GM19468 (cell line): ENCODE data around the gene DPM2.

Experiments
- ATAC-seq: cut with Tn5 transposase; IDR thresholded peaks from one replicate; pipeline ENCODE4 v1.9.1; 2021; ENCODE audit warnings: mild to moderate bottlenecking, moderate library complexity, moderate number of reproducible peaks; ENCODE audit not compliant: unreplicated experiment; ENCODE audit errors: extremely low read depth

DPM2 gene

DNA sequence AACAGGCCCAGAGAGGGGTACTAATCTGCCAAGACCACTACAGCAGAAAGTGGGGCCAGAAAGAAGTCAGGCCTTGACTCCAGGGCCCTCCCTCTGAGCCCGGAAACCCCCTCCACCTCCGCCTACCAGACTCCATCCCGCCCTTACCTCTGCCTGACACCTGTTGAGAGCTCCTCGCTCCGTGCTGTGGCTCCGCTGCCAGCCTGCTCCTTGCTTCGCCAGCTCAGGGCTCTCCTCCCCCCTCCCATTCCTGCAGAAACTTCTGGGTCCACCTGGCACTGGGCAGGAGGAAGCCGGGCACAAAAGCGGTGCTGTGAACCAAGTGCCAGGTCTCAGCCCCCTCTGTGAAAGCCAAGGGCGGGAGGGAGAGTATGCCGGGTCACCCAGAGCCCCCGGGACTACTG, 31.9 kb downstream of the DPM2 start:
- no peak for ATAC-seq

- ATAC-seq: no peak
Measured at GRCh38 chr9:127905004-127905728, 32.5 kb downstream of the DPM2 start.

- ATAC-seq: no peak
Measured at GRCh38 chr9:127904561-127905003, 33.1 kb downstream of the DPM2 start.

DNA sequence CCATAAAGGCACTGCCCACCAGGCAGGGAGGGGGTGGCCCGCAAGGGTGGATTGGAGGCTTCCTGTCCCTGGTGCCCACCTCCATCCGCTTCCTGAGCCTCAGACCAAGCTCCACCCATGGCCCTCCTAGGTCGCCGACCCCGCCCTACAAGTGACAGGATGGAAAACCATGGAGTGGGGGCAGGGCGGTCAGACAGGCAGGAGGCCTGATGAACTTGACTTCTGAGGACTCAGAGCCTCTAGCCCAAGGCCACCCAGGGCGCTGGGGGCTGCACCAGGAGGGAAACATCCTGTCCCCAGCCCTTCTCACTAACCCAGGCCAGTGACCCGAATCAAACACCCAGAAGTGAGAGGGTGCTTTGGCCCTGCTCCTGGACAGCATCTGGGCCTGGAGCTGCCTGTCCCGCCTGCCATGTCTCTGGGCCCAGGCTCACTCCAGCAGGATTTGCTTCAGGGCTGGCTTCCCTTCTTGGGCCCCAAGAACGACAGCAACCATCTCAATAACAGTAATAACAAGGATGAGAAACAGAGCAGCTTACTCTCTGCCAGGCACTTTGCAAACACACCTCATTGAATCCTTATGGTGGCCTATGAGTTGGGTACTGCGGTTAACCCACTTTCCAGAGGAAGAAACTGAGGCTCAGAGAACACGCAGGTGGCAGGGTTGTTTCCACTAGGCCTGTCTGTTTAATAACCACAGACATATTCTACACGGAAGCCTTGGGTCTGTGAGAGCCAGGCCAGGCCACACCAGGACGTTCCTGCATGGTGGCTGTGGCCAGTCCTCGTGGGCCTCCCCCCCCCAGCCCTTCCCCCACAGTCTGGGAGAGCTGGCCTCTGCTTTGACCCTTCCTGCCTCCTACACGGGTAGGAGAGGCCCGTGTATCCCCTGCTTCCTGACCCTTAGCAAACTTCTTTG, 33.8 kb downstream of the DPM2 start:
- ATAC-seq: no peak

- no peak for ATAC-seq
Measured at GRCh38 chr9:127899128-127899943, 38.3 kb downstream of the DPM2 start, which contains the start of gene ST6GALNAC6. TSS of gene ST6GALNAC6 (minus strand) at chr9:127899603. CDS start at chr9:127897981, 1,622 bp downstream.

DNA sequence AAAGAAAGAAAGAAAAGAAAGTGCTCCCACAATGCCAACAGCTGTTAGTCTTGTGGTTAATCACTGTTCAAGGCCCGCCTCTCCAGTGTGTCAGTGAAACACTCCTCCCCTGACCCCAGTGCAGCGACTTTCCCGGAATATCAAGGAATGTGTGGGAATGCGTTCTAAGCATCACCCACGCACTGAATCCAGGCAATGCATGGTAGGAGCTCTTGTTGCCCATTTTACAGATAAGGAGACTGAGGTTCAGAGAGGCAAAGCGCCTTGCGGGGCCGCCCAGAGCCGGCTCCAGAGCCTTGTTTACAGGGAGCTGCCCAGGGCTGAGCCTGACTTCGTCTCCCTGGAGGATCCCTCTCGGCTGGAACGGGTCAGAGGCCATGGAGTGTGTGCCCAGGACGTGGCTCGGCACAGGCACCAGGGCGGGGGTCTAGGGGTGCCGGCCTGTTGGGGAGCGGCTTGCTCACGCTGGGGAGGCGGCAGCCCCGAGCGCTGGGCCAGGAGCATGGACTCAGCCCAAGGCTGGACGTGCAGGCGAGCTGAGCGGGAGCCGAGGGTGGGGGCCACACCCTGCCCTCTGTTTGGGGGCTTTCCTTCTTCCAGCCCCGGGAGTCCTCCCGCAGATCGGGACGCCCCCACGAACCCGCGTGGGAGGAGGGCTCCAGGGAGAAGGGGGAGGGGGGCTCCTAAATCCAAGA, 39.1 kb downstream of the DPM2 start:
- no peak for ATAC-seq

DNA sequence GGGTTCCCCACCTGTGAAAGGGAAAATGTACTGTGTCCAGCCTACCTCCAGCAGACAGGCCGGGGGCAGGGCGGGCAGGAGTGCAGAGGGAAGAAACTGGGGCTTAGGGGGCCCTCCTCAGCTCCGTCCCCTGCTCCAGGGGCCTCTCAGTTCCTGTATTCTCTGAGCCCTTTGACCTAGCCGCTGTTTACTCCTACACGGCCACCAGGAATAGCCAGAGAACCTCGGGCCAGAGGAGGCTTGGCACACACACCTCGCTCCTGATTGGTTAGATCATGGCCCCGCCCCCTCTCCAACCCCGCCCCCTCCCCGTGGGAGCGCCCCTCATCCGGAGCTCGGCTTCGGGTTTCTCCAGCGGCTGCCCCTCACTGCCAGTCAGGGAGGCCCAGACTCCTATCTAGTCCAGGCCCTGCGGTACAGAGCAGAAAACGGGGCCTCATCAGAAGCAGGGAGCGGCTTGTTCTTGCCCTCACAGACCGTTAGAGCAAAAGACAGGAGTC, 40.4 kb downstream of the DPM2 start:
- ATAC-seq: no peak

- no peak for ATAC-seq
Measured at GRCh38 chr9:127896395-127897192, 41.1 kb downstream of the DPM2 start.

DNA sequence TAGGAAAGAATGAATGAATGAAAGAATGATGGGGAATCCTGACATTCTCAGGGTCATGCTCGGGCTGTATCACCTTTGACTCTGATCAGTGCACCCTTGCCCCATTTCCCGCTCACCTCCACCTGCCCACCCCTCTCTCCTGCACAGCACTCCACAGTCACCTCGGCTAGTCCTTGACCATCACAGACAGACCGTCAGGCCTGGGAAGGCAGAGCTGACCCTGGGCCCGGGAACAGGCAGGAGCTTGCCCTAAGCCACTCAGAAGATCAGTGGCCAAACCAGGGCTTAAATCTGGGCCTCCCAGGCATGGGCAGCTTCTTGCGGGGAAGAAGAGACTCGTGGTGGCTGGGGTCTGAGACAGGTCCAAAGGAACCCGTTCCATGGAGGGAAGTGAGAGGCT, 41.8 kb downstream of the DPM2 start:
- no peak for ATAC-seq

- no peak for ATAC-seq
Measured at GRCh38 chr9:127893392-127893791, 44.3 kb downstream of the DPM2 start.

- ATAC-seq: no peak
Measured at GRCh38 chr9:127892831-127893230, 44.8 kb downstream of the DPM2 start.

DNA sequence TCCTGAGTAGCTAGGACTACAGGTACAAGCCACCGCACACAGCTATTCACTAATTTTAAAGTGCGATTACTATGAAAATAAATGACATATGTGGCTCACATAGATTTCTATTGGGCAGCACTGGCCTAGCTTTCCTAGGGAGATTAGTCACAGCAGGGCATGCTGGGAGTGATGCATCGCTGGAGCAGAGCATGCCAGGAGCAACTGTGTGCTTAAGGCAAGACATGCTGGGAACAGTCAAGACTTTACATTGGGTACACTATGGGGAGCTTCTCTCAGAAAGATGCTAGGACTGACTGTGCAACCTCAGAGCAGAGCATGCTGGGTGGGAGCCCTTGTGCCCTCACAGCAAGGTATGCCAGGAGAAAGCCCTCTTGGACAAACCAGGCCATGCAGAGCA, 47.6 kb downstream of the DPM2 start:
- no peak for ATAC-seq

GRCh38 chr9:127887792-127888191, 49.9 kb downstream of the DPM2 start:
- ATAC-seq: no peak

DNA sequence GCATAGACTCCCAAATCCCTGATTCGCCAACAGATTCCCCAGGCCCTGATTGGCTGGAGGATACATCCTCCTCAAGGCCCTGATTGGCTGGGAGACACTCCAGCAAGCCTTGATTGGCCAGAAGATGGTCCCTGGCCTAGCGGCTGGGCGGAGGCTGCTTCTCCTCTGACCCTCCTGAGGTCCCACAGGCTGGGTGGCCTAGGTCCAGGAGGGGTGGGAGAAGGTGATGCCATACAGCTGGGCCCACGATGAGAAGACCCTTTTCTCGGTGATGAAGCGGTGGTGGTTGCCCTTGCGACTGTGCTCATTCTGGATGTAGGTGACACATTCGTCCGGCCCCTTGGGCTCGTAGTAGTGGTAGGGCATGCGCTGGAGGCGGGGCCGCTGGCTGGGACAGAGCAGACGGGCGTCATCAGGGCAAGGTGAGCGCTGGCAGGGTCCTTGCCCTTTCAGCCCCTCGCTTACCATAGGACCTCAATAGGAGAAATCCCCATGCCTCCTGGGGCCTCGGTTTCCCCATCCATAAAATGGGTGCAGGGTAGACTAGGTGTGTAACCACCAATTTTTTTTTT, 51.2 kb downstream of the DPM2 start:
- no peak for ATAC-seq

- no peak for ATAC-seq
Measured at GRCh38 chr9:127885508-127886281, 52.0 kb downstream of the DPM2 start.
